Stimulated activated CD8-positive, alpha-beta memory T cell treated with anti-CD3 and anti-CD28 coated beads, Interleukin-7, amount 100 ng/mL, for 48 hours (primary cell): ENCODE measurements around the gene ADARB2.
"Not testable (repeated sequence)": the region's sequence is repeated elsewhere in the genome, so short reads cannot be mapped to it uniquely, and the experiment has no call there.

ENCODE experiments used
- DNase-seq, 2 donors: peaks; one replicate each; pipeline ENCODE4 v3.0.0-alpha.2; 2020; ENCODE audit warnings: low read depth in 1 of 2; ENCODE audit errors: extremely low read depth in 1 of 2

Gene ADARB2

GRCh38 chr10:1339396-1339795, 397.9 kb downstream of the ADARB2 start:
- no peak for DNase-seq

GRCh38 chr10:1335642-1336041, 401.7 kb downstream of the ADARB2 start:
- DNase-seq, result no peak

GRCh38 chr10:1333981-1334380, 403.3 kb downstream of the ADARB2 start:
- no peak for DNase-seq

GRCh38 chr10:1331560-1331959, 405.8 kb downstream of the ADARB2 start:
- DNase-seq, result no peak

GRCh38 chr10:1329622-1330021, 407.7 kb downstream of the ADARB2 start:
- DNase-seq, result no peak

GRCh38 chr10:1328981-1329614, 408.2 kb downstream of the ADARB2 start:
- no peak for DNase-seq

GRCh38 chr10:1328161-1328823, 409.0 kb downstream of the ADARB2 start:
- DNase-seq, result no peak

GRCh38 chr10:1327759-1328158, 409.6 kb downstream of the ADARB2 start:
- no peak for DNase-seq

- not testable (repeated sequence) for DNase-seq
Observed at GRCh38 chr10:1326514-1326913, 410.8 kb downstream of the ADARB2 start.

GRCh38 chr10:1324903-1325302, 412.4 kb downstream of the ADARB2 start:
- DNase-seq, result no peak

GRCh38 chr10:1323951-1324350, 413.4 kb downstream of the ADARB2 start:
- peak in 1 of 2 donors; percentile 9 for DNase-seq

GRCh38 chr10:1320739-1321320, 416.5 kb downstream of the ADARB2 start:
- no peak for DNase-seq

GRCh38 chr10:1316809-1317143, 420.5 kb downstream of the ADARB2 start:
- DNase-seq, result no peak

- DNase-seq, result no peak
Observed at GRCh38 chr10:1316121-1316808, 421.1 kb downstream of the ADARB2 start.

- no peak for DNase-seq
Observed at GRCh38 chr10:1315178-1315577, 422.1 kb downstream of the ADARB2 start.

GRCh38 chr10:1311726-1312125, 425.6 kb downstream of the ADARB2 start:
- no peak for DNase-seq

- no peak for DNase-seq
Observed at GRCh38 chr10:1310271-1310789, 427.0 kb downstream of the ADARB2 start.

- DNase-seq, result no peak
Observed at GRCh38 chr10:1309617-1310270, 427.6 kb downstream of the ADARB2 start.

- DNase-seq, result no peak
Observed at GRCh38 chr10:1308962-1309616, 428.2 kb downstream of the ADARB2 start.

- DNase-seq, result no peak
Observed at GRCh38 chr10:1308173-1308961, 429.0 kb downstream of the ADARB2 start.
